ENCODE measurements around the gene C2orf76.
"Not testable (repeated sequence)": the region's sequence is repeated elsewhere in the genome, so short reads cannot be mapped to it uniquely, and the experiment has no call there.

Gene C2orf76

DNA sequence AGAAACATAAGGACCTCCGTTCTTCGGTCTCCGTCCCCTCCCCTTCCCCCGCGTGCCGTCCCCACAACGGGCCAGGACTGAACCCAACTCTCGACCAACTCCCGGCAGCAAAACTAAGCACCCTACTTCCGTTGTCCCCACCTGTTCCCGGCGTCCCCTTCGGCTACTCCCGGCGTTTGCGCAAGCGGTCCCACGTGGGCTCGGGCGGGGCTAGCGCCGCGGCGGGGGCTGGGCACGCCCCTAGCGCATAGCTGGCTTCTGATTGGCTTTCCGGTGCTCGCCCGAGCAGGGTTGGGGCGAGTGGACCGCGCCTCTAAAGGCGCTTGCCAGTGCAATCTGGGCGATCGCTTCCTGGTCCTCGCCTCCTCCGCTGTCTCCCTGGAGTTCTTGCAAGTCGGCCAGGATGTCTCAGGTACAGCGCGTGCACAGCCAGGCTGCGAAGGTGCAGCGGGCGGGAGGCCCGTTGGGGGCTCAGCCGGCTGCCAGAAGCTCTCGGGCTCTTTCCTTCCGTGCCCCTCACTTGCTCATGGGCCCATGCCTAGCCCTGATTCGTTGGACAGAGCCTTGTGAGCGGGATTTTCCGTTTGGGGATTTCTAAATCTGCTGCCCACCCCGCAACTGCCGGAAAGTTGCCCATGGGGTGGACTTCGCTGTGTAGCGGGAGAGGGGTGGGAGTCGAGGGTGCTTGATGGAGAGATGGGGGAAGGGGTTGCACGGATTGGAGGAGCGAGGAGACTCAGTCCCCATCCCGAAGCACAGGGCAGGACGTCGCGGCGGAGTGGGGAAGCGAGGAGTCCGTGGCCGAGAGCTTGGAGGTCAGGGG lies at the start of gene C2orf76, which contains the start of gene DBI:
C2orf76 (minus strand) TSS at position 186 of the 823 bp plus-strand sequence. CDS start 26,875 bp downstream, outside the sequence.
DBI (plus strand) TSS at position 329 of the 823 bp plus-strand sequence; CDS start at position 404, 75 bp downstream.
- DNase-seq = peak; percentile 92

- DNase-seq = no peak
Measured at GRCh38 chr2:119415630-119416029, 49.0 kb upstream of the C2orf76 start.

DNA sequence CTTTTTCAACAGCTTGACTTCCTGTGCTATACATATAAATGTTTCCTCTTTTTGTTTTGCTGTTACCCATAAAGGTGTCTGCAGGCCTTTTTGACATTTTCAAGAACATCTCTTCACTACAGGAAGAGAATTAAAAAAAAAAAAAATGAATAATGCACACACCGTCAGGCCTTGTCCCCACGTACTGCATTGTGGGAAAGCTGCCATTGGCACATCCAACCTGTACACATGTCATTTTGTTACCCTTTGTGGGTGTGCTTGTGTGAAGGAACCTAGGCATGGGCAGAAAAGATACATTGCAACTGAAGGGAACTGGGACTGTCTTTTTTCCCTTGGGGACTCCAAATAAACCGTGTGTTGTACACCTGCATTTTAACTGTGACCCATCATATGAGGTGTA lies 48.3 kb upstream of the C2orf76 start:
- DNase-seq = no peak

DNA sequence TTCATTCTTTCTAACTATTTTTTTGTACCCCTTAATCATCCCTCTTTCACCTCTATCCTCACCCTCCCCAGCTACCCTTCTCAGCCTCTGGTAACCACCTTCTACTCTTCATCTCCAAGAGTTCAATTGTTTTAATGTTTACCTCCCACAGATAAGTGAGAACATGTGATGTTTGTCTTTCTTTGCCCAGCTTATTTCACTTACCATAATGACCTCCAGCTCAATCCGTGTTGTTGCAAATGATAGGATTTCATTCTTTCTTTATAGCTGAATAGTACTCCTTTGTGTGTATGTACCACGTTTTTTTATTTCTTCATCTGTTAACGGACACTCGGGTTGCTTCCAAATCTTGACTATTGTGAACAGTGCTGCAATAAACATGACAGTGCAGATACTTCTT lies 42.9 kb upstream of the C2orf76 start:
- no peak for DNase-seq

DNA sequence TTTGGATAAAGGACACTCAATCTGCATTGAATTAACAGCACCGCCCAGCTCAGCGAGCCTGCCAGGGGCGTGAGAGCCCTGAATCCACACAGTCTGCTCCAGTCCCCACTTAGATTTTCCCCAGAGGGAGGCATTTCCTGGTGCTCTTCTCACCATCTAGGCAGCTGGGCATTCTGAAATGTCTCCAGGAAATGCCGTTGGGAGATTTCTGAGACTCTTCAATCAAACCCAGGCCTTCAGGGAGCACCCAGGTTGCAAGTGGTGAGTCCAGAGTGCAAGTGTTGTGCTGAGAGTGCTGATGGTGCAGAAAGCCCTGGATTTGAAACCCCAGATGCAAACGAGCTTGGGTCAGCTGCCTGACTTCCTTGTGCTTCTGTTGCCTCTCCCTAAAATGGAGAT lies 41.6 kb upstream of the C2orf76 start:
- DNase-seq = no peak

GRCh38 chr2:119407430-119408220 lies 41.0 kb upstream of the C2orf76 start:
- peak; percentile 62 for DNase-seq

DNA sequence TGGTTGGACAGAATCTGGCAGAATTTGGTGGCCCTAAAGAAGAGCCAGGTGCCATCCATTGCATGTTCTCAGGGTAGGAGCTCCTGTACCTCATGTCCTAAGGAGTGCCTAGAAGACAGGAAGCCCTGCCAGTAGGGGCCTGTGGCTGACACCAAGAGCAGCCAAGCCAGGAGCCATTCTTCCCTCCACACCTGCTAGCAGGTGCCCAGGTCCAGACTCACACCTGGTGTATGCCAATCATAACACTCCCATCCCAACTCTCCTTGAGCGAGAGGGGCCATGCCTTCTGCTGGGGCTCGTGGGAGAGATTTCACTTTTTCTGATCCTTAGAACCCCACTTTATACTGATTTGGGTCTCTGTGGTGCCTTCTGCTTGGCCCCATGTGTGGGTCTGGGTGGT lies 38.5 kb upstream of the C2orf76 start:
- no peak for DNase-seq

DNA sequence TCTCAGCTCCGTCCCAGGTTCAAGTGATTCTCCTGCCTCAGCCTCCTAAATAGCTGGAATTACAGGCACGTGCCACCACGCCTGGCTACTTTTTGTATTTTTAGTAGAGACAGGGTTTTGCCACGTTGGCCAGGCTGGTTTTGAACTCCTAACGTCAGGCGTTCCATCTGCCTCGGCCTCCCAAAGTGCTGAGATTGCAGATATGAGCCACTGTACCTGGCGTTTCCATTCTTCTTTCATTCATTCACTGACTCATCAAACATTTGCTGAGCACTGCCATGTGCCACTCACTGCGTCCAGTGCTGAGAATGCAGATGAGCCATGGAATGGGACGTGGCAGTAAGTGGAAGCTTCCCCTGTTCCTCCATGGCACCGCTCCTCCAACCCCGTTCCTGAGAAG lies 37.0 kb upstream of the C2orf76 start:
- not testable (repeated sequence) for DNase-seq

GRCh38 chr2:119402645-119403560 lies 36.3 kb upstream of the C2orf76 start:
- DNase-seq = no peak

DNA sequence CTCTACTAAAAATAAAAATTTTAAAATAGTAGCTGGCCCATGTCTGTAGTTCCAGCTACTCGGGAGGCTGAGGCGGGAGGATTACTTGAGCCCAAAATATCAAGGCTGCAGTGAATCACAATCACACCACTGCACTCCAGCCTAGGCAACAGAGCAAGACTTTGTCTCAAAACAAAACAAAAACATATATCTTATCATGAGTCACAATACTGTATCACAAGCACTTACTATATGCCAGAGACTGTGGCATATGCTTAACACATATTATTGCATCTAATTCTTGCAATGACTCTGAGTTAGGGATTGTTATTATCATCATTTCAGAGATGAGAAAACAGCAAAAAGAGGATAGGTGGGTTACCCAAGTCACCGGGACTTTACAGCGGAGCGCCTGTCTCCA lies 35.5 kb upstream of the C2orf76 start:
- DNase-seq = no peak

DNA sequence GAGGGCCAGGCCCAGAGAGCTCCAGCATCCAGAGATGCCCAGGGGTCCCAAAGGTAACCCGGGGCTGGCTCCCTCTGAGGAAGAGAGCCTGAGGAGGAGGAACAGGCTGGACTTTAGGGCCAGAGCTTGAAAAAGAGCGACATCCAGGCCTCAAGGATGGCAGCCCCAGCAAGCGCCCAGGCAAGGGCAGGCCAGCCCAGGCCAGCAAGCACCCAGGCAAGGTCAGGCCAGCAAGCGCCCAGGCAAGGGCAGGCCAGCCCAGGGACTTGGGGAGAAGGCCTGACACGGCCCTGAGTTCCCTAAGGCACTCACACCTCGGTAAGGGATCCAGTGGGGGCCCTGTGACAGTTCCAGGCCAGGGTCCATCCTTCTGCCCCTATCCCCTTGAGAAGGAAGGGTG lies 30.6 kb upstream of the C2orf76 start:
- no peak for DNase-seq

- DNase-seq = no peak
Measured at GRCh38 chr2:119393971-119394748, 27.5 kb upstream of the C2orf76 start.

- no peak for DNase-seq
Measured at GRCh38 chr2:119389615-119390306, 23.1 kb upstream of the C2orf76 start.

GRCh38 chr2:119387381-119388129 lies 20.9 kb upstream of the C2orf76 start:
- DNase-seq = no peak

- no peak for DNase-seq
Measured at GRCh38 chr2:119385466-119385865, 18.8 kb upstream of the C2orf76 start.

DNA sequence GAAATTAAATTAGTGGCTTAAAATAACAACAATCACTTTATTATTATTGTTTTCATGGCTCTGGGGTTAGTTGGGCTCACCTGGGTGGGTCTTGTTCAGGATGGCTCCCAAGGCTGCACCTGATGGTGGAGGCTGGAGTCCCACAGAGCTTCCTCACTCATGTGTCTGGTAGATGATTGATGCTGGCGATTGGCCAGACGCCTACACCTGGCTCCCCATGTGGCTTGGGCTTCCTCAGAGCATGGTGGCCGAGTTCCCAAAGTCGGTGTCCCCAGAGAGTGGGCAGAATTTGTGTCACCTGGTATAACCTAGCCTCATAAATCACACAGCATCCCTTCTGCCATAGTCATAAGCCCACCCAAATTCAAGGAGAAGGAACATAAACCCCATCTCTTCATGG lies 18.3 kb upstream of the C2orf76 start:
- no peak for DNase-seq

DNA sequence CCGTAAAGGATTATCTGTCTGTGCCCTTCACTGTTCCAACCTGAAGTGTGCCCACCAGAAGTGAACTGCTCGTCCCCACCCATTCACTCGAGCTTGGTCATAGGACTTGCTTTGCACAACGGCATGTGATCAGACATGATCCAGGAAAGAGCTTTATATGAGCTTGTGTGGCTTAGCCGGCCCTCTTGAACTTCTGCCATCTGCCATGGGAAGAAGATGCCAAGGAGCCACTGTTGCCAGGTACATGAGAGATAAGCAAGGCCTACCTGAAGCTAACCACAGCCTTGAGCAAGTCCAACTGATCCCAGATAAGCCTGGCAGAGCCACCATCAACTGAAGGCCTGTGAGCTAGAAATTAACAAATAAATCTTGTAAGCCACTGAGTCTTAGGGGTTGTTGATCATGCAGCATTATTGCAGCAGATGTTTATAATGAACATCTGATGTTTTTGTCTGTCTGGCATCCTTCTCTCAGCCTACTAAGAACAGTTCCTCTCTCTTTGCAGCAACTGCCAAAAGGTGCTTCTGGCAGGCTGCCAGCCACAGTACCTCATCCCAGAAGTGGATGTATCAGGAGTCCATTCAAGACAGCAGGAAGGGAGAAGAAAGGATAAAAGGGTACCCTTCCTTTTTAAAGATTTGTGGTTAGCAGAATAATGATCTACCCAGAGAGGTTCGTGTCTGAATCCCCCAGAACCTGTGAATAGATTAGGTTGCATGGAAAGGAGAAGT lies 16.9 kb upstream of the C2orf76 start:
- peak; percentile 46 for DNase-seq

- DNase-seq = no peak
Measured at GRCh38 chr2:119378566-119378965, 11.9 kb upstream of the C2orf76 start.

DNA sequence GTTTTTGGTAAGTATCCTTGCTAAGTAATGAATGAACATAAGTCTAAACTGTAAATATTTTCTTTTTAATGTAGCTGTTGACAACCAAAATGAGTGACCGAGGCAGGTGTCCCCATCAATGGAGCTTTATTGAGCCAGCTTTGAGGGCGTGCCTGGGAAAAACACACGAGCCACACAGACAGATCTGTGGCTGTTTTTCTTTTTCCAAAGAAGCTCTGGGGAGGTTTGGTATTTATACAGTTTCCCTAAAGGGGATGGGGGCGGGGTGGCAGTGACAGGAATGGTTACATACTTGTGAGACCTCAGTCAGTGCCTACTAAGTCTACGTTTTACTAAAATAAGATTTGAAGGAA lies 11.3 kb upstream of the C2orf76 start:
- DNase-seq = no peak

Data from NCI-H1105 treated with DMSO at 0.1 percent for 48 hours (cell line).